ENCODE measurements around the gene SLC4A9. TPM values are rescaled to one million over a fixed set of nuclear protein-coding genes. Genes with fewer than 3 reads are reported as not detected.
A peak's percentile ranks its signal among the peaks of the same experiment; 100 is the strongest.

SLC4A9 gene
- polyA plus RNA-seq, 2 of the 4 experiments (the other 2 are of a cell fraction): not detected

DNA sequence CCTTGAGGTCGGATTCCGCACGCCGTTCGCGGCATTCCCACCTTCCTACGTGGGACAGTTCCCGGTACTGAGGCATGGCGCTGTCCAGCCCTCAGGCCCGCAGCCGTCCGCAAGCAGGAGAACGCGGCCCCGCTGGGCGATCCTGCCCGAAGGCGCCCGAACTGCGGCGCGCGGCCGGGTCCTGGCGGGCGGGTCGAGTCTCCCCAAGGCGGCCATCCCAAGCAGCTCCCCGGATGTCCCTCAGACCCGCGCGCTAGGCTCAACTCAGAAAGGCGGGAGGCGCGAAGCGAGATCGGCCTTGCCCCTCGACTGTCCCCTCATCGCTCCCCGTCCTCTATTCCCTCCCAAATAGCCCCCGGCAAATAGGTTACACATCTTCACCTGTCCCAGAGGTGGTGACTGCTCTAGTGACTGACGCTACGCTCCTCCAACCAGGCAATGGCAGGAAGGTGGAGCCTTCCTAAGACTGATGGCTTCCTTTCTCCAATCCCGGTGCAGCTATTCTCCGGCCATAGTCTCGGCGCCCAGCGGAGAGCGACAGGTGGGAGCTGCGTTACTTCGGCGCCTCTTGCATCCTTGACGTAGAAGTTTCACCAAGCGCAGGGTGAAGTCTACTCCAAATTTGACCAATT lies 40.9 kb downstream of the SLC4A9 start (continued):
- TF ChIP-seq POLR2AphosphoS2 (conservative IDR thresholded peaks at IDR 0.05; ENCODE audit: low read length) (no peak), HOXB5 (CRISPR knock-in tag; IDR thresholded peaks at IDR 0.05) (peak; percentile 73; the same call in 1 of the 2 replicates), PHF8 (IDR thresholded peaks at IDR 0.05; ENCODE audit: borderline replicate concordance, low read depth) (peak; percentile 63), MYC (IDR thresholded peaks at IDR 0.05; ENCODE audit: borderline replicate concordance, low read length) (no peak), ESRRA (IDR thresholded peaks at IDR 0.05; ENCODE audit: borderline replicate concordance, low read length) (no peak), SMC3 (IDR thresholded peaks at IDR 0.05) (no peak), ZNF302 (CRISPR knock-in tag; IDR thresholded peaks at IDR 0.05) (no peak), RCOR1 (IDR thresholded peaks at IDR 0.05; ENCODE audit: low read depth, low read length) (no peak)
- TF ChIP-seq, protein P1, sequence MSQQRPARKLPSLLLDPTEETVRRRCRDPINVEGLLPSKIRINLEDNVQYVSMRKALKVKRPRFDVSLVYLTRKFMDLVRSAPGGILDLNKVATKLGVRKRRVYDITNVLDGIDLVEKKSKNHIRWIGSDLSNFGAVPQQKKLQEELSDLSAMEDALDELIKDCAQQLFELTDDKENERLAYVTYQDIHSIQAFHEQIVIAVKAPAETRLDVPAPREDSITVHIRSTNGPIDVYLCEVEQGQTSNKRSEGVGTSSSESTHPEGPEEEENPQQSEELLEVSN (IDR thresholded peaks at IDR 0.05; ENCODE audit: borderline replicate concordance, low read depth): peak; percentile 48; the same call in 1 of the 2 replicates
- TF ChIP-seq, protein P2, sequence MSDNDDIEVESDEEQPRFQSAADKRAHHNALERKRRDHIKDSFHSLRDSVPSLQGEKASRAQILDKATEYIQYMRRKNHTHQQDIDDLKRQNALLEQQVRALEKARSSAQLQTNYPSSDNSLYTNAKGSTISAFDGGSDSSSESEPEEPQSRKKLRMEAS (IDR thresholded peaks at IDR 0.05): peak; percentile 71
- TF ChIP-seq, protein P3, sequence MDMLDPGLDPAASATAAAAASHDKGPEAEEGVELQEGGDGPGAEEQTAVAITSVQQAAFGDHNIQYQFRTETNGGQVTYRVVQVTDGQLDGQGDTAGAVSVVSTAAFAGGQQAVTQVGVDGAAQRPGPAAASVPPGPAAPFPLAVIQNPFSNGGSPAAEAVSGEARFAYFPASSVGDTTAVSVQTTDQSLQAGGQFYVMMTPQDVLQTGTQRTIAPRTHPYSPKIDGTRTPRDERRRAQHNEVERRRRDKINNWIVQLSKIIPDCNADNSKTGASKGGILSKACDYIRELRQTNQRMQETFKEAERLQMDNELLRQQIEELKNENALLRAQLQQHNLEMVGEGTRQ (IDR thresholded peaks at IDR 0.05): no peak
- TF ChIP-seq, protein P4, sequence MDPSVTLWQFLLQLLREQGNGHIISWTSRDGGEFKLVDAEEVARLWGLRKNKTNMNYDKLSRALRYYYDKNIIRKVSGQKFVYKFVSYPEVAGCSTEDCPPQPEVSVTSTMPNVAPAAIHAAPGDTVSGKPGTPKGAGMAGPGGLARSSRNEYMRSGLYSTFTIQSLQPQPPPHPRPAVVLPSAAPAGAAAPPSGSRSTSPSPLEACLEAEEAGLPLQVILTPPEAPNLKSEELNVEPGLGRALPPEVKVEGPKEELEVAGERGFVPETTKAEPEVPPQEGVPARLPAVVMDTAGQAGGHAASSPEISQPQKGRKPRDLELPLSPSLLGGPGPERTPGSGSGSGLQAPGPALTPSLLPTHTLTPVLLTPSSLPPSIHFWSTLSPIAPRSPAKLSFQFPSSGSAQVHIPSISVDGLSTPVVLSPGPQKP (IDR thresholded peaks at IDR 0.05; ENCODE audit: low read depth, low read length): no peak

DNA sequence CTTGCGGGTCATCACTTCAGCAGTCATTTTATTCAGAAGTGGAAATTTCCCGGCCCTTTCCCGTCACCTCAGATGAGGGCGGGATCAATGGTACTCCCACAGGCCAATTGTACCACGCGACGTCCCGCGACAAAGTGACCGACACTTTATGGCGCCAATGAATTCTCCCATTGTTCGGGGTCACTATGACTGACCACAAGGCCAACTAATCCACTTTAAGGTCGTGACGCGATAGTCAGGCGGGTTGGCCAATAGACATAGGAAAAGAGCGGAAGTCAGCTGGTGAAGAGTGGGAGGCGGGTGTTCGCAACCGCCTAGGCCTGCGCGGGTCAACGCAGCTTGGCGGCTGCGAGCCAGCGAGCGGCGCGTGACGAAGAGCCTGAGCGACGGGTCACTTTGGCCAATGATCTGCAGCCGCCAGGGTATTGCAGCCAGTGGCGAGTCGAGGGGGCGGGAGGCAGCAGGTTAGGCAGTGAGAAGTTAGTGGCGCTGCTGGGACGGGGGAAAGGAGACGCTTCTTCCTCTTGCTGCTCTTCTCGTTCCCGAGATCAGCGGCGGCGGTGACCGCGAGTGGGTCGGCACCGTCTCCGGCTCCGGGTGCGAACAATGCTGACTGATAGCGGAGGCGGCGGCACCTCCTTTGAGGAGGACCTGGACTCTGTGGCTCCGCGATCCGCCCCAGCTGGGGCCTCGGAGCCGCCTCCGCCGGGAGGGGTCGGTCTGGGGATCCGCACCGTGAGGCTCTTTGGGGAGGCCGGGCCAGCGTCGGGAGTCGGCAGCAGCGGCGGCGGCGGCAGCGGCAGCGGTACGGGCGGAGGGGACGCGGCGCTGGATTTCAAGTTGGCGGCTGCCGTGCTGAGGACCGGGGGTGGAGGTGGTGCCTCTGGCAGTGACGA lies 41.6 kb downstream of the SLC4A9 start, which contains the start of gene ANKHD1:
ANKHD1 (plus strand) TSS at position 472 of the 896 bp plus-strand sequence; CDS start at position 607, 135 bp downstream.
- Histone ChIP-seq H3K4me1 (peaks cover 37% of the 10 kb centered on the region), H3K4me2 (peak within 1 kb of the TSS; percentile 82), H3K27ac (peak within 1 kb of the TSS; percentile 91 to 95), H3K9me3 (no peaks in the 10 kb centered on the region), H3K4me3 (peak within 1 kb of the TSS; percentile 65)
- TF ChIP-seq, protein P3 (IDR thresholded peaks at IDR 0.05): peak; percentile 90
- TF ChIP-seq, protein P2 (IDR thresholded peaks at IDR 0.05): peak; percentile 52; the same call in 1 of the 2 replicates
- peak; percentile 85 for TF ChIP-seq POLR2A (IDR thresholded peaks at IDR 0.05; ENCODE audit: low read length)
- TF ChIP-seq CHD2 (IDR thresholded peaks at IDR 0.05; ENCODE audit: low read length, partially characterized antibody): no peak
- TF ChIP-seq, protein P5, sequence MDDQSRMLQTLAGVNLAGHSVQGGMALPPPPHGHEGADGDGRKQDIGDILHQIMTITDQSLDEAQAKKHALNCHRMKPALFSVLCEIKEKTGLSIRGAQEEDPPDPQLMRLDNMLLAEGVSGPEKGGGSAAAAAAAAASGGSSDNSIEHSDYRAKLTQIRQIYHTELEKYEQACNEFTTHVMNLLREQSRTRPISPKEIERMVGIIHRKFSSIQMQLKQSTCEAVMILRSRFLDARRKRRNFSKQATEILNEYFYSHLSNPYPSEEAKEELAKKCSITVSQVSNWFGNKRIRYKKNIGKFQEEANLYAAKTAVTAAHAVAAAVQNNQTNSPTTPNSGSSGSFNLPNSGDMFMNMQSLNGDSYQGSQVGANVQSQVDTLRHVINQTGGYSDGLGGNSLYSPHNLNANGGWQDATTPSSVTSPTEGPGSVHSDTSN (IDR thresholded peaks at IDR 0.05): peak; percentile 100
- TF ChIP-seq PHF8 (IDR thresholded peaks at IDR 0.05; ENCODE audit: borderline replicate concordance, low read depth): peak; percentile 67; the same call in 1 of the 2 replicates
- TF ChIP-seq, protein P6, sequence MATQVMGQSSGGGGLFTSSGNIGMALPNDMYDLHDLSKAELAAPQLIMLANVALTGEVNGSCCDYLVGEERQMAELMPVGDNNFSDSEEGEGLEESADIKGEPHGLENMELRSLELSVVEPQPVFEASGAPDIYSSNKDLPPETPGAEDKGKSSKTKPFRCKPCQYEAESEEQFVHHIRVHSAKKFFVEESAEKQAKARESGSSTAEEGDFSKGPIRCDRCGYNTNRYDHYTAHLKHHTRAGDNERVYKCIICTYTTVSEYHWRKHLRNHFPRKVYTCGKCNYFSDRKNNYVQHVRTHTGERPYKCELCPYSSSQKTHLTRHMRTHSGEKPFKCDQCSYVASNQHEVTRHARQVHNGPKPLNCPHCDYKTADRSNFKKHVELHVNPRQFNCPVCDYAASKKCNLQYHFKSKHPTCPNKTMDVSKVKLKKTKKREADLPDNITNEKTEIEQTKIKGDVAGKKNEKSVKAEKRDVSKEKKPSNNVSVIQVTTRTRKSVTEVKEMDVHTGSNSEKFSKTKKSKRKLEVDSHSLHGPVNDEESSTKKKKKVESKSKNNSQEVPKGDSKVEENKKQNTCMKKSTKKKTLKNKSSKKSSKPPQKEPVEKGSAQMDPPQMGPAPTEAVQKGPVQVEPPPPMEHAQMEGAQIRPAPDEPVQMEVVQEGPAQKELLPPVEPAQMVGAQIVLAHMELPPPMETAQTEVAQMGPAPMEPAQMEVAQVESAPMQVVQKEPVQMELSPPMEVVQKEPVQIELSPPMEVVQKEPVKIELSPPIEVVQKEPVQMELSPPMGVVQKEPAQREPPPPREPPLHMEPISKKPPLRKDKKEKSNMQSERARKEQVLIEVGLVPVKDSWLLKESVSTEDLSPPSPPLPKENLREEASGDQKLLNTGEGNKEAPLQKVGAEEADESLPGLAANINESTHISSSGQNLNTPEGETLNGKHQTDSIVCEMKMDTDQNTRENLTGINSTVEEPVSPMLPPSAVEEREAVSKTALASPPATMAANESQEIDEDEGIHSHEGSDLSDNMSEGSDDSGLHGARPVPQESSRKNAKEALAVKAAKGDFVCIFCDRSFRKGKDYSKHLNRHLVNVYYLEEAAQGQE (IDR thresholded peaks at IDR 0.05): no peak
- TF ChIP-seq, protein P7, sequence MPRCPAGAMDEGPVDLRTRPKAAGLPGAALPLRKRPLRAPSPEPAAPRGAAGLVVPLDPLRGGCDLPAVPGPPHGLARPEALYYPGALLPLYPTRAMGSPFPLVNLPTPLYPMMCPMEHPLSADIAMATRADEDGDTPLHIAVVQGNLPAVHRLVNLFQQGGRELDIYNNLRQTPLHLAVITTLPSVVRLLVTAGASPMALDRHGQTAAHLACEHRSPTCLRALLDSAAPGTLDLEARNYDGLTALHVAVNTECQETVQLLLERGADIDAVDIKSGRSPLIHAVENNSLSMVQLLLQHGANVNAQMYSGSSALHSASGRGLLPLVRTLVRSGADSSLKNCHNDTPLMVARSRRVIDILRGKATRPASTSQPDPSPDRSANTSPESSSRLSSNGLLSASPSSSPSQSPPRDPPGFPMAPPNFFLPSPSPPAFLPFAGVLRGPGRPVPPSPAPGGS (IDR thresholded peaks at IDR 0.05): 0 out of 3 replicates have a peak, but pooled peaks have one; percentile 40
- peak; percentile 79 for TF ChIP-seq BHLHE40 (IDR thresholded peaks at IDR 0.05; ENCODE audit: low read depth, low read length)
- 2% methylated on average over 48 of the region's 83 CpGs for WGBS (ENCODE audit: missing lambda C conversion rate)
- FAIRE-seq (peak; percentile 86), ATAC-seq (peak; percentile 83 to 86), DNase-seq (ENCODE audit: low read depth in 1 of 2, low spot score in 1 of 2) (peak; percentile 97 to 100)
- ChIA-PET CTCF (interaction anchor here (0.9 to 1.5 kb wide), 5 partner anchors 22 to 157 kb away, joined by 3 to 4 read pairs (median 4); no protein-coding TSS in a partner anchor), POLR2A (interaction anchor here (0.6 to 2.7 kb wide), 15 partner anchors 9 to 317 kb away, joined by 3 to 15 read pairs (median 7); partner anchors contain the start of genes EIF4EBP3, HARS1, HARS2 and HBEGF)
